ENCODE measurements around the gene PEBP1. TPM values are rescaled to one million over a fixed set of nuclear protein-coding genes. Genes with fewer than 3 reads are reported as not detected.

The PEBP1 gene
- polyA plus RNA-seq, 3 donors = 23.0 to 57.9 (median 47.6) TPM

- no peak overlapping the region for H3K4me3 ChIP-seq (replicated peaks in 1 of 3; ENCODE audit: low read depth in 2 of 3, low read length in 3 of 3)
- H3K36me3 ChIP-seq (replicated peaks in 1 of 2; ENCODE audit: control insufficient read depth in 1 of 2, insufficient read depth in 2 of 2, low read length in 2 of 2) = peaks cover 46 to 50% of the 10 kb centered on the region in 2 donors
- TF ChIP-seq CTCF (IDR thresholded peaks at IDR 0.05) = no peak
- no peaks in the 10 kb centered on the region for H3K4me1 ChIP-seq (ENCODE audit: control insufficient read depth in 1 of 2, insufficient read depth in 2 of 2, low read length in 2 of 2)
- intact Hi-C loops (cut with micrococcal nuclease) = no loop called here
- H3K79me2 ChIP-seq (ENCODE audit: insufficient read depth, low read length) = no peaks in the 10 kb centered on the region
- Mint-ChIP-seq H3K36me3 (peaks cover 48 to 71% of the 10 kb centered on the region in 2 donors), H3K27me3 (ENCODE audit: low read depth in 3 of 3) (peaks cover 0 to 1% (median 0%) of the 10 kb centered on the region in 3 donors), H3K27ac (no peak overlapping the region), H3K4me3 (no peak overlapping the region), H3K9me3 (no peaks in the 10 kb centered on the region), H3K4me1 (peaks cover 10% of the 10 kb centered on the region)
- H3K9ac ChIP-seq (ENCODE audit: insufficient read depth, low read length, poor library complexity, severe bottlenecking) = no peak overlapping the region
- H3K27ac ChIP-seq (ENCODE audit: low read depth in 1 of 2, low read length in 2 of 2) = no peak overlapping the region
- DNase-seq = no peak
- no peaks in the 10 kb centered on the region for H3K27me3 ChIP-seq (ENCODE audit: control insufficient read depth in 2 of 2, insufficient read depth in 2 of 2, low read length in 2 of 2)
- WGBS (ENCODE audit: insufficient coverage) = no CpG with 5 or more reads among the region's 5 CpGs
- peaks cover 3% of the 10 kb centered on the region for H4K20me1 ChIP-seq (ENCODE audit: insufficient read depth, low read length)
- no peaks in the 10 kb centered on the region for H3K9me3 ChIP-seq (replicated peaks in 1 of 2; ENCODE audit: control insufficient read depth in 1 of 2, insufficient read depth in 1 of 2, low read length in 2 of 2)
- no peak overlapping the region for H3K4me2 ChIP-seq (replicated peaks; ENCODE audit: extremely low read depth, low read length, poor library complexity, severe bottlenecking)
- H2AFZ ChIP-seq (ENCODE audit: insufficient read depth, low read depth, low read length, poor library complexity, severe bottlenecking) = no peak overlapping the region
These were observed 12.4 kb downstream of the PEBP1 start for GRCh38 chr12:118148287-118148686.

- Mint-ChIP-seq H3K9me3 (no peaks in the 10 kb centered on the region), H3K27me3 (ENCODE audit: low read depth in 3 of 3) (no peaks in the 10 kb centered on the region), H3K27ac (peak overlapping the region in 1 of 7 donors; percentile 36), H3K4me1 (no peaks in the 10 kb centered on the region), H3K4me3 (no peak overlapping the region), H3K36me3 (peaks cover 36 to 58% of the 10 kb centered on the region in 2 donors)
- H2AFZ ChIP-seq (ENCODE audit: insufficient read depth, low read depth, low read length, poor library complexity, severe bottlenecking) = no peak overlapping the region
- no peak overlapping the region for H3K27ac ChIP-seq (ENCODE audit: low read depth in 1 of 2, low read length in 2 of 2)
- H3K4me2 ChIP-seq (replicated peaks; ENCODE audit: extremely low read depth, low read length, poor library complexity, severe bottlenecking) = no peak overlapping the region
- H3K79me2 ChIP-seq (ENCODE audit: insufficient read depth, low read length) = no peaks in the 10 kb centered on the region
- intact Hi-C loops (cut with micrococcal nuclease) = no loop called here
- WGBS (ENCODE audit: insufficient coverage) = 90% methylated on average over 2 of the region's 7 CpGs
- DNase-seq = no peak
- no peaks in the 10 kb centered on the region for H3K9me3 ChIP-seq (replicated peaks in 1 of 2; ENCODE audit: control insufficient read depth in 1 of 2, insufficient read depth in 1 of 2, low read length in 2 of 2)
- no peaks in the 10 kb centered on the region for H3K27me3 ChIP-seq (ENCODE audit: control insufficient read depth in 2 of 2, insufficient read depth in 2 of 2, low read length in 2 of 2)
- no peaks in the 10 kb centered on the region for H3K4me1 ChIP-seq (ENCODE audit: control insufficient read depth in 1 of 2, insufficient read depth in 2 of 2, low read length in 2 of 2)
- peaks cover 49 to 61% of the 10 kb centered on the region in 2 donors for H3K36me3 ChIP-seq (replicated peaks in 1 of 2; ENCODE audit: control insufficient read depth in 1 of 2, insufficient read depth in 2 of 2, low read length in 2 of 2)
- no peak overlapping the region for H3K9ac ChIP-seq (ENCODE audit: insufficient read depth, low read length, poor library complexity, severe bottlenecking)
- peaks cover 7% of the 10 kb centered on the region for H4K20me1 ChIP-seq (ENCODE audit: insufficient read depth, low read length)
- no peak overlapping the region for H3K4me3 ChIP-seq (replicated peaks in 1 of 3; ENCODE audit: low read depth in 2 of 3, low read length in 3 of 3)
- no peak for TF ChIP-seq CTCF (IDR thresholded peaks at IDR 0.05)
These were observed 14.7 kb downstream of the PEBP1 start for GRCh38 chr12:118150625-118151024.
